Glomerular endothelial cell (primary cell): Measurements from ENCODE around the gene ZBTB16. TPM values are rescaled to one million over a fixed set of nuclear protein-coding genes. Genes with fewer than 3 reads are reported as not detected.

Experiments used
- DNase-seq: peaks from one replicate; pipeline ENCODE4 v3.0.0-alpha.2; 2011; ENCODE audit warnings: low read depth, low spot score; ENCODE audit errors: extremely low read depth
- total RNA-seq: library from RNA; depleted of rRNA; stranded (reverse); fragments of >200 nt; gene quantifications from 2 replicates; pipeline ENCODE4 v1.2.3, GENCODE V29; 2015

Gene ZBTB16
- total RNA-seq, 1 donor from 2014 or later = 6.9 TPM

GRCh38 chr11:114063149-114063828 is 3.8 kb downstream of the ZBTB16 start:
- DNase-seq = no peak

DNA sequence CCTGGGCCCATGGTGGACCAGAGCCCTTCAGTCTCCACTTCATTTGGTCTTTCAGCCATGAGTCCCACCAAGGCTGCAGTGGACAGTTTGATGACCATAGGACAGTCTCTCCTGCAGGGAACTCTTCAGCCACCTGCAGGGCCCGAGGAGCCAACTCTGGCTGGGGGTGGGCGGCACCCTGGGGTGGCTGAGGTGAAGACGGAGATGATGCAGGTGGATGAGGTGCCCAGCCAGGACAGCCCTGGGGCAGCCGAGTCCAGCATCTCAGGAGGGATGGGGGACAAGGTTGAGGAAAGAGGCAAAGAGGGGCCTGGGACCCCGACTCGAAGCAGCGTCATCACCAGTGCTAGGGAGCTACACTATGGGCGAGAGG is 4.3 kb downstream of the ZBTB16 start:
- no peak for DNase-seq

DNA sequence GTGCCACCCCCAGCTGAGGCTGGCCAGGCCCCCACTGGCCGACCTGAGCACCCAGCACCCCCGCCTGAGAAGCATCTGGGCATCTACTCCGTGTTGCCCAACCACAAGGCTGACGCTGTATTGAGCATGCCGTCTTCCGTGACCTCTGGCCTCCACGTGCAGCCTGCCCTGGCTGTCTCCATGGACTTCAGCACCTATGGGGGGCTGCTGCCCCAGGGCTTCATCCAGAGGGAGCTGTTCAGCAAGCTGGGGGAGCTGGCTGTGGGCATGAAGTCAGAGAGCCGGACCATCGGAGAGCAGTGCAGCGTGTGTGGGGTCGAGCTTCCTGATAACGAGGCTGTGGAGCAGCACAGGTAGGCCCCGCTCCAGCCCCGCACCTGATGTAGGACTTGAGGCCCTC is 4.7 kb downstream of the ZBTB16 start:
- DNase-seq = no peak

- no peak for DNase-seq
These were observed 5.6 kb downstream of the ZBTB16 start for GRCh38 chr11:114065094-114065493.

- no peak for DNase-seq
These were observed 6.6 kb downstream of the ZBTB16 start for GRCh38 chr11:114066046-114066648.

- no peak for DNase-seq
These were observed 8.8 kb downstream of the ZBTB16 start for GRCh38 chr11:114068327-114068726.

GRCh38 chr11:114070464-114071139 is 11.1 kb downstream of the ZBTB16 start:
- DNase-seq = no peak

DNA sequence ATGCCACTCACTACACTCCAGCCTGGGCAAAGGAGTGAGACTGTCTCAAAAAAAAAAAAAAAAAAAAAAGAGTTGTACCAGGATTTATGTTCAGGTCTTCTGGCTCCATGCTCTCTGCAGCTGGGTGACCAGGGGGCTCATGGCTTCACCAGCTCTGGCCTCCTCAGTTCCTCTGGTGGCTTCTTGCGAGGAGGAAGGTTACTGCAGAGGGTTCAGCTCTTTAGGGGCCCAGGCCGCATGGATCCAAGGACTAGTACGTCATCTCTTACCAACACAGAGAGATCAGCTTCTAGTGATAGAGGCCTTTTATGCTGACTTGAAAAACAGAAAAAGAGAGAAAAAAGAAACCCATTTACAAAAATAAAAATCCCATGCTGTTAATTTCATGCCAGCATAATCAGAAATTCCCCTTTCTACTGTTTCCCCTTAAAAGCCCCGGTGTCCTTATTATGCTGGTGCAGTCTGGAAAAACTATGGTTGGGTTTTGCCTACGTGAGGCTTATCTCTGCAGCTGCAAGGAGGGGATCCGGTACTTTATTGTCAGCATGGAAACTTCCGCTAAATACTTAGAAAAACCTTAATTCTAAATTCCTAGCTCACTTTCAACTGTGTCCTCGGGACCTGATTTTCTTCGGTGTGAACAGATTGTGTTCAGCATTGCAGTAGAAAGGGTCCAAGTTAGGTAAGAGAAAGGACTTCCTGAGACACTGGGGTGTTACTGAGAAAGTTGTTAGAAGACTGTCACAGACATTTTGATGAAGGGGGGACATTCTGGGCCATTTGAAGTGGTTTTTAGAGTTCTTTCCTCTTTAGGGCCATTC is 13.7 kb downstream of the ZBTB16 start:
- DNase-seq = no peak

GRCh38 chr11:114073828-114074381 is 14.4 kb downstream of the ZBTB16 start:
- no peak for DNase-seq

DNA sequence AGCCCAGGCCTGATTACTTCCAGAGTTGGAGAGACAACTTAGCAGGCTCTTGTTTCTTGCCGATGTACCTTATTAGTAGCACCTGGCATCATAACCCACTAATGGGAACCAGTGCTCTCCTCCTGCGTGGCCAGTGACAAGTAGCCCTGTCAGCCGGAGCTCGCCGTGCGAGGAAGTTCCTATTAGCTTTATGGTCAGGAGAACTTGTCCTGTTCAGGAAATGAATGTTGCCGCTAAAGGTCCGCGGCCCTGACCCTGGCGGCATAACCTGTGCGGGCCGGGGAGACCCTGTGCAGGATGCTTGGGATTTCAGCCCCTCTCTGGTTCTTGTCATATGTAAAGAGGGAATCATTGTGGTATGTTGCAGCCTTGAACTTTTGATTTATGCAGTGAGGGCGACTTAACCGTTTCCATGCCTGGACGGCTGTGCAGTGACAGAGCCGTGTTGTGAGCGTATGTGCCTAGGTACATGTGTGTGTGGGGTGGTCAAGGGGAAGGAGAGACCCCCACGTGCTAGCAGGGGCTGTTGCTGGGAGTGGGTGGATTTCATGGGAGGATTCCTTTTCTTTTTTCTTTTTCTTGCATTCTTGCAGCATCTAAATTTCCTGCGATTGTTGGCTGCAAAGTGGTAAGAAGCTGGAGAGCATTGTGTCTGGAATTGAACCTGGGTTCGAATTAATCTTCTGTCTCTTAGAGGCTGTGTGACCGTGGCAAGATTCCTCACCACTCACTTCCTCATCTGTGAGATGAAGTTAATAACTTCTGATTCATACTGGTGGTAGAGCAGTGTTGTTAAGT is 15.2 kb downstream of the ZBTB16 start:
- no peak for DNase-seq

DNA sequence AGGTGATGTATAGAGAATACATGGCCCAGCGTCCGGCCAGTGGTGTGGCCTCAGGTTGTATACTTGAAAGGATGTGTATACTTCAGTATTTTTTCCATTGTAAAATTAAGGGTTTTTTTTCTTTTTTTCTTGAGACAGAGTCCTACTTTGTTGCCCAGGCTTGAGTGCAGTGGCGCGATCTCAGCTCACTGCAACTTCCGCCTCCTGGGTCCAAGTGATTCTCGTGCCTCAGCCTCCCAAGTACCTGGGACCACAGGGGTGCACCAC is 15.8 kb downstream of the ZBTB16 start:
- DNase-seq = no peak

DNA sequence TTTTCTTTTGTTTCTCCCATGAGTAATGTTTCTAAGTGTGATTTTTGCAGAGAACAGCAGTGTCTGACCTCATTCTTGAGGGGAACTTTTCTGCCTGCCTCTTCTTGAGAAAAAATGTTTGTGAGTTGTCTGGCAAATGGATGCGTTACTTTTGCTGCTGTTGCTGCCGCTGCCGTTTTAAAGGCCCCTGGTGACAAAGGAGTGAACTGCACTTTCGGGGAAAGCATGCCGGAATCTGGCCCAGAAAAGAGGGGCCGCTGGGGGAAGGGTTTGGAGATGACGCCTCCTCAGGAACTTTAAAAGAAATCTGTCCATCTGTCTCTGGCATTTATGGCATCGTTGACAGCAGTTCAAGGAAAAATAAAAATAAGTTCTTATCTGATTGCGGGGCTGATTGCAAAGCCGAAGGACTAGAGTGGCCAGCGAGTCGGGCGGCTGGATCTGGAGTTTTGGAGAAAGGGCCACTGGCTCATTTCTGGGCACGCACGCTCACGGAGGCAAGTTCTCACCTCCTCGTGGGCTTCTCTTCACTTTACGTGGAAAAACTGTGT is 16.5 kb downstream of the ZBTB16 start:
- no peak for DNase-seq

DNA sequence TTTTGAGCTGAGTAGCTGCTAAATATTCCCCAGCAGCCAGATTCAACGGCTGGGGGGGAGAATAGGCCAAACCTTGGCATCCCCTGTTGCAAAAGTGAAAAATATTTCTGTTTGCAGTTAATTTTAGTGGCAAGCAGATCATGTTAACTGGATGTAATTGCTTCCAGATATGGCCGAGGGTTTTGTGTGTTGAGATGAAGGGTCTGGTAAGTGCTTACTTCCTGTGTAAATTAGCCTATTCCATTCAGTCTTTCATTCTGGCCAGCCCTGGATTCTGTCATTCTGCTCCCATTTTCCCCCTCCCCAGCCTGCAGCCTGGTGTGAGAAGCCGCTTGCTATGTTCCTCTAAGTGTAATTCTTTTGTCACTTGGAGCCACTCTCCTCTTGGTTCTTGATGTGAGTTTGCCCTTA is 17.4 kb downstream of the ZBTB16 start:
- no peak for DNase-seq

DNA sequence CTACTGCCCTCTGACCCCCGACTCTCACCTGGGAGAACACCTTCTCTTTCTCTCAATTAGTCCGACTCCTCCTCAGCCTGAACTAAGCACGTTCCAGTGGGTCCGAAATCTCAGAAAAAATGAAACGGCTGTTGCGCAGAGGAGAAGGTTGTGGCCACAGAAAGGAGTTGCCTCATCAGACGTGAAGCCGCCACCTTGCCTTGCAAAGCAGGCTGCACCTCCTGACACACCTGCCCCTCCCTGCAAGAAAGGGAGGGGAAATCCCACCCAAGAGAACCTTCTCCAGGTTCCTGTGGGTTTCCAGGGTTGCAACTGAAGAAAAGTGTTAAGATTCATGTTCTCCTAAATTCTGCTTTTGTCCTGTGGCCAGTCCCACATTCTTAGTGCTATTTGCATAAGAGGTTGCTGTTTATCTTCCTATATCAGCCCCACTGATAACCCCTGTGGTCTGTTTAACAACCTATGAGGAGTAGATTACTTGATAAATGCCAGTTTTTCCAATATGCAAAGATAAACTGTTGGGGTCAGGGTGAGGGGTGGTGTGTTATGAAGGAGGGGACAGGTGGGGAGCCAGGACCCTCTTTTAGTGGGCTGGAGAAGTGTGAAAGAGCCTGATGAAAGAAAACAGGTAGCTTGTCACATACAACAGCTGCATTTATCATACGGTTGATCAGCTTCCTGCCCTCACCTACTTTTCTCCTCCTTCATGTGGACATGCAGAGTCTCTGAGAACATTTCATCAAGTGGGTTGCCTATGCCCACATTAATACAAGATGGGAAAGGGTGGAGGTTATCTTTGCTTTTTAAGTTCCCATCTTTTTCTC is 18.2 kb downstream of the ZBTB16 start:
- DNase-seq = no peak

- no peak for DNase-seq
These were observed 18.9 kb downstream of the ZBTB16 start for GRCh38 chr11:114078423-114078822.

- DNase-seq = no peak
These were observed 20.1 kb downstream of the ZBTB16 start for GRCh38 chr11:114079511-114080065.

DNA sequence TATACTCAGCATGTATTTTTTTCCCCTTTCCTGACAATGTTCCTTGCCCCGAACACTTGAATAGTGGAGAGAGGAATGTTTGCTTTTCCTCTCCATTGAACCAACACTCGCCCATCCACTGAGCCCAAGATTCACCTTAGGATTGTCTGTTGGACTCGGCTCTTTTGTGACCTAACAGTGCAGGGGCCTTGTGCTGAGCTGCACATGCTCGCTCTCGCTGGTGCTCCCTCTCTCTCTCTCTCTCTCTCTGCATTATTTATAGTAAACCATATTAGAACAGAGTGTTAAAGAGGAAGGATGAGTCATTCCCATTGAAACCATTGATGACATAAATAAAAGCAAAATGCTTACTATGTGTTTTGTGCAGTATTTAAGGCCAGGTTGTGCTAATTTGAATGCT is 20.7 kb downstream of the ZBTB16 start:
- peak; percentile 52 for DNase-seq

- DNase-seq = no peak
These were observed 21.3 kb downstream of the ZBTB16 start for GRCh38 chr11:114080769-114081168.
